Measurements from ENCODE around the gene RASGEF1C.

RASGEF1C gene

DNA sequence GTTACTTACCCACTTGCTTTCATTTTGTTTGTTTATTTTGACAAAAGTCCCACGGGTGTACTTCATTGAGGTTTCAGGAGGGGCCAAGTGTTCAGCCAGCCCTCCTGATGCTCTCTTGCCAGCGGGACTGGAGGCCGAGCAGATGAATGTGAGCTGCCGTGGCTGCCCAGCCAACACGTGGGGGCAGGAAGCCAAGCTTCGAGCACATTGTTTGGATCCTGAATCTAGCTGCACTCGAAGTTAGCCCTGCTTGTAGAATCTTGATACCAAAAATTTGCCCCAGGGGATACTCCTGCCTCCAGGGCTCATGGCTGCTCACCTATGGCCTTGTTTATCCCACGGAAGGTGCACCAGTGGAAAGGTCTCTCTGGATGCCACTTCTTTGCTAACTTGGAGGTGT lies 49.3 kb downstream of the RASGEF1C start:
- no peak for DNase-seq (ENCODE audit: low spot score)

GRCh38 chr5:180157866-180158265 lies 51.1 kb downstream of the RASGEF1C start:
- no peak for DNase-seq (ENCODE audit: low spot score)

- DNase-seq (ENCODE audit: low spot score): no peak
Measured at GRCh38 chr5:180156141-180156540, 52.9 kb downstream of the RASGEF1C start.

DNA sequence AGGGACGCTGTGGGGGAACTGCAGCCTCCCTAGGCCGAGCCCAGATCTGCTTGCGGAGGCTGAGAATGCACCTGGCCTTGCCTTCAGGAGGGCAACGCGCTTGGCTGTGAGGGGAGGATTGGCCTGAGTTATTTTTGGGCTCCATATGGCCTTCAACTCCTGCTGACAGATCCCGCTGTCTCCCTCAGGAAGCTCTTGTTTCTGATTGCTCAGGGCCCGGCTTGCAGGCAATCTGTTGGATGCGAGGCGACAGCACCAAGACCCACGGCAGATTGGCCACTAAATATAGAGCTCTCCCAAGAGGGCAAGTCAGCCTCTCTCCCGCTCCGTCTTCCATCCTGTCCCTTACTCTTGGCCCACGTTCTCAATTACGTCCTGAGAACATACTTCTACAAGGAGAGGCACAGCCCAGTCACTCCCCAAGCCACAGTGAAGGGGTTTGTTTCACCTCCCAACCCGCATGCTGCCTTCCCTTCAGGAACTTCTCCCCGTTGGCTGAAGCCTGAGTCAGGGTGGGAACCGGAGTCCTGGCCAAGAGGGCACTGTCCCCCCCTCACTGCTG lies 53.6 kb downstream of the RASGEF1C start:
- DNase-seq (ENCODE audit: low spot score): no peak

GRCh38 chr5:180154821-180155364 lies 54.1 kb downstream of the RASGEF1C start:
- DNase-seq (ENCODE audit: low spot score): no peak

DNA sequence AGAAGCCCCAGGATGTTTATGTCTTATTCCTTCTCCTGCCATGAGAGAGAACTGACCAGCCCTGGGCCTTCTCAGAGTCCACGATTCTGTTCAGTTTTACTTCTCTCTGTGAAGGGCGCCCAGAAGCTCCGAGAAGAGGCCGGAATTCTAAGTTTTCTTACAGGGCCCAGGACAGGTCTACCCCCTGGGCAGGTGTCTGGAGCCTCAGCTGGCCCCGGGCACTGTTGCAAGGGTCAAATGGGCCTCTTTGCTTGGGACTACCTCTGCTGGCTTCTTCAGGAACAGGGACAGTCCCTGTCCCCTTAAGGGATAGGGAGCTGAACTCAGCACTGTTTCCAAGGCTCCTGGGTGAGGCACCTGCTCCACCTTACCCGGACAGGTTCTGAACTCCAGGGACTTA lies 55.0 kb downstream of the RASGEF1C start:
- DNase-seq (ENCODE audit: low spot score): no peak

DNA sequence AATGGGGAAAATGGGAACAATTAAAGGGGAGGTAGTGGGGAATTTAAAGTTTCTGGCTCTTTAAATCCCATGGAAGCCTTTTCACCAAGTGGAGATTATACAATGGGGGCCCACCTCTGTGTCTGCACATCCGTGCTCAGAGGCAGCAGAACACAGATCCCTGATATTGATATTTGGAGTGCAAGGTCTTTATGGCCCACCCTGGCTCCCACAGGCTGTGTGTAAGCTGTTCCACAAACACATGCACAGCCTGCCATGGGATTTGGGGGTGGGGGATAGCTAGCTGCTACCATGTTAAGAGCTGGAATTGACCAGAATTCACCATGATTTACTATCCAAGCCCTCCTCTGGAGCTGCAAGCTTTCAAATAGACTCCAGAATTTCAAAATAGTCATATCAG lies 55.9 kb downstream of the RASGEF1C start:
- DNase-seq (ENCODE audit: low spot score): no peak

DNA sequence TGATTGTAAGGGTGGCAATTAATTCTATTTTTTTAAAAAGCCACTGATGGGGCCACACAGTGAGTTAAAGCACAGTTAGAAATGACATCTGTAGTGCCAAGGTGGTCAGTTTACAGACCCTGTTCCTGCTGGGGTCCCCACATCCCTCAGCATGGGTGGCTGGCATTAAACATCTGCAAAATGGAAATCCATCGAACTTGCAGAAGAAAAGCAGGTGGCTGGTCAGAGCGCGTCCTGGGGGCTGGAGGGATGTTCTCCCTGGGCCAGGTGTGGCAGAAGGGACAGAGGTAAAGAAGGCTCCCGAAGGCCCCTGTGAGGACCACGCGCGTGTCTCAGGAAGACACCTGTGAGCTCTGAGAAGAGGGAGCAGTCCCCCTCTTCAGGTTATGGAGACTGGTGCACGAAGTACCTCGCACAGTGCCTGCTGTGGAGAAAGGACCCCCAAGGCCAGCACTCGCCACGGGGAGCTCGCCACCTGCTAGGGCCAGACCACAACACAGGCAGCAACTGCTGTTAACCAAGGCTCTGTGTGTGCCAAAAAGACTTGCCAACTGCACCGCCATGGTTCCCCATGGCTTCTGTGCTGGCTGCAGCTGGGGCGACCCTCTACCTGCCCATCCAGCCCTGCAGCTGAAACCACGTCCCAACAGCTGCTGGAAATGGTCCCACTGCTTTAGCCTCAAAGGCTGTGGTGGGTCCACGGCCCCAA lies 65.2 kb downstream of the RASGEF1C start:
- DNase-seq (ENCODE audit: low spot score): no peak

DNA sequence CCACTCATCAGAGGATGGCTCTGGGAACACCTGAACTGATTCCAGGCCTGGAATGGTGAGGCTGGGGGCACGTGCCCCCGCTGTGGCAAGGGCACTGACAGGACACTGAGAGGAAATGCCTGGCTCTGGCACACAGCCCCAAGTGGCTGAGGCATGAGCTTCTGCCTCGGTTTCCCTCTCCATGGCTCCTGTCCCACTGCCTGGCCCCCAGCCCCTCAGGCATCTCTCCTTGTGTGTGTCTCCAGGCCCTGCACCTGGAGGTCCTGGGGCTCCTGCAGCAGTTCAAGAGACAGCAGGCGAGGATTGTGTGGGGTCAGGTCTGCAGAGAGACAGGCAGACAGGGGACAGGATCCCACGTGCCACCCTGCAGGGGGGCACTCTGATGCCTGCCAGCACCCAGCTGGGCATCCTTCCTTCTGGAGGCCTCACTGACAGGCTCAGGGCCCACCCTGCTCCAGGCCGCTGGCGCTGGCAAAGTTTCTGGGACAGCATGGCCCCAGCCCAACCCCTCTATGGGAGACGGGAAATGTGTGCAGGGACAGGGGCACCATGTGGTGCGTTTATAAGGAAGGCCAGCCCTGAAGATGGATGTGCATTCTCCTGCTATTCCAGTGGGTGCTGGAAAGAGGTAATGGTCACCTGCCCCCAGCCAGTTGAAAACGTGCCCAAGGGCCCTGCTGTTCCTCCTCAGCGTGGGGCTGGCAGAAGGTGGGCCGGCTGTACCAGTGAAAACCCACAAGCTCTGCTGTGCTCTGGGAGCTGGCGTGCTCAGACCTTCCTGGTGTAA lies 66.0 kb downstream of the RASGEF1C start:
- DNase-seq (ENCODE audit: low spot score): no peak

- no peak for DNase-seq (ENCODE audit: low spot score)
Measured at GRCh38 chr5:180142021-180142765, 66.8 kb downstream of the RASGEF1C start.

GRCh38 chr5:180141068-180141660 lies 67.8 kb downstream of the RASGEF1C start:
- no peak for DNase-seq (ENCODE audit: low spot score)

DNA sequence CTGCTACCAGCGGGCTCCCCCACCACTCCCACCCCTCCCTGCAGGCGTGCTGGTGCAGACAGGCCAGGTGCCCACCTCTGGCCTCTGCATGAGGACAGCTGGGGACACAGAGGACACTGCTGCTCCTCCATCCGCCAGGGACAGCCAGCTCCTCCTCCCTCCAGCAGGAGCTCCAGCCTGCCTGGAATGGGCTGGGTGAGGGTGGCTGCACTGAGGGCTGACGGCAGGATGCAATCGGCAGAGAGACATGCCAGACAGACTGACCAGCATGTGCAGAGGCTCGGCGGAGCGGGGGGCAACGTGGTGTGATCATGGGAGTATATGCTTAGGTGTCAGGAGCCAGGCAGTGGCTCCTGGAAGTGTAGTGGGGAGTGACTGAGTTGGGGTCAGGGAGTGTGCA lies 68.4 kb downstream of the RASGEF1C start:
- DNase-seq (ENCODE audit: low spot score): no peak

- DNase-seq (ENCODE audit: low spot score): no peak
Measured at GRCh38 chr5:180140079-180140554, 68.9 kb downstream of the RASGEF1C start.

- no peak for DNase-seq (ENCODE audit: low spot score)
Measured at GRCh38 chr5:180139731-180140055, 69.3 kb downstream of the RASGEF1C start.

- no peak for DNase-seq (ENCODE audit: low spot score)
Measured at GRCh38 chr5:180138976-180139730, 69.9 kb downstream of the RASGEF1C start.

DNA sequence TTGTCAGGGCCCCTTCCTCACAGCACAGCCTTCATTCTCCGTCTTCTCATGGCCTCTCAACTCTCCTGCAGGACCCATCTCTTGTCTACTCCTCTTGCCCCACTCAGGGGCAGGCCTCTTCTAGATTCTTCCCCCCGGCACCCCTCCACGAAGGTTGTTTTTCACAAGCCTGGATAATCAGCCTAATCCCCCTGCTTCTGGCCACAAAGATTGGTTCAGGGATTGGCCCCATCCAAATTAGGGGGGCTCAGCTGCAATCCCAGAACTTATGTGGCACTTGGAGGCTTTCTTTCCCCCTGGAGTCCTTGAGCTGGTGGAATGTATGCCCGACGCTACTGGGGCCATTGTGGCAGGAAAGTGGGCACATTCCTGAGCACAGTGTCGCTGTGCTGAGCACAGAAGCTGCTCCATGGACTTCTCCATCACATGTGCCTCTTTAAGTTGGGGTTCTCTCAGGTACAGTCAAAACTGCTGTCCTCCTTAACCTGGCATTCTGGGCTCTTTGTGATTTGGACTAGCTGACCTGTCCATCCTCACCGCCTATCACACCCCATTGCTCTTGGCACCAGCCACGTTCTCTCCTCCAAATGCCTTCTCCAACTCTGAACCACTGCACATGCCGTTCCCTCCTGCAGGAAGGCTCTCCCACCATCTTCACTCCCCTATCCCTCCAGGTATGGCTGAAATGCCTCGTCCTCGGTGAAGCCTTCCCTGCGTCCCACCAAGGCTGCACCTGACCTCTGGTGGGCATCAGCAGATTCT lies 70.6 kb downstream of the RASGEF1C start:
- DNase-seq (ENCODE audit: low spot score): no peak

DNA sequence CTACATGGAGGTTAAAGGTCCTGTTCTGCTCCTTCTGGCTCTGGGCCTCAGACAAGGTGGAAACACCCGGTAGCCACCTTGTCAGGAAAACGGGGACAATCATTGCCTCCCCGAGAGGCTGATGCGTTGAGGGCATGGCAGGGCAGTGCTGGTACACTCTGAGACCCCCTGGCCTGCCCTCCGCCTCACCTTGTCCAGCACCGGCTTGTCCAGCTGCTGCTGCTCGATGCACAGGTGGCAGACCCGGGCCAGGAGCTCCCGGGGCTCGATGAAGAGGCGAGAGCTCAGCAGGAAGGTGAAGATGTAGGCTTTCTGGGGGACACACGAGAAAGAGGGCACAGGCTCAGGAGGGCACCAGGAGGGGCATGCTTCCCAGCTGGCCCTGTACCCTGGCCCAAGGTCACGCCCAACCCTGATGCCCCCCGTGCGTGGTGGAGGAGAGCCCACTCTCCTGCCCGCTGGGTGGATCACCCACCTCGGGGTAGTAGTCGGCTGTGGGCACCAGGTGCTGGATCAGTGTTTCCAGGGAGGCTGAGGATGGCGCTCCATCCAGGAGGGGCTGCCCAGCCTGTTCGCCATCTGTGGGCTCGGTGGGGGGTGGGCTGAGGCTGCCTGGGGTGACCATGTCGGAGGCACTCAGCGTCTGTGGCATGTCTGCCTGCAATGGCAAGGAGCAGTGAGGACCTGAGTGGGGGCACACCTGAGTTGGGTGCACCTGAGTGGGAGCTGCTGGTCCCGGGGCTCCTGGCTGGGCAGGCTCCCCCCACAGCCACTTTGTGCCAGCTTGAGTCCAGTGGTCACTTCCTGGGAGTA lies 71.4 kb downstream of the RASGEF1C start:
- DNase-seq (ENCODE audit: low spot score): no peak

DNA sequence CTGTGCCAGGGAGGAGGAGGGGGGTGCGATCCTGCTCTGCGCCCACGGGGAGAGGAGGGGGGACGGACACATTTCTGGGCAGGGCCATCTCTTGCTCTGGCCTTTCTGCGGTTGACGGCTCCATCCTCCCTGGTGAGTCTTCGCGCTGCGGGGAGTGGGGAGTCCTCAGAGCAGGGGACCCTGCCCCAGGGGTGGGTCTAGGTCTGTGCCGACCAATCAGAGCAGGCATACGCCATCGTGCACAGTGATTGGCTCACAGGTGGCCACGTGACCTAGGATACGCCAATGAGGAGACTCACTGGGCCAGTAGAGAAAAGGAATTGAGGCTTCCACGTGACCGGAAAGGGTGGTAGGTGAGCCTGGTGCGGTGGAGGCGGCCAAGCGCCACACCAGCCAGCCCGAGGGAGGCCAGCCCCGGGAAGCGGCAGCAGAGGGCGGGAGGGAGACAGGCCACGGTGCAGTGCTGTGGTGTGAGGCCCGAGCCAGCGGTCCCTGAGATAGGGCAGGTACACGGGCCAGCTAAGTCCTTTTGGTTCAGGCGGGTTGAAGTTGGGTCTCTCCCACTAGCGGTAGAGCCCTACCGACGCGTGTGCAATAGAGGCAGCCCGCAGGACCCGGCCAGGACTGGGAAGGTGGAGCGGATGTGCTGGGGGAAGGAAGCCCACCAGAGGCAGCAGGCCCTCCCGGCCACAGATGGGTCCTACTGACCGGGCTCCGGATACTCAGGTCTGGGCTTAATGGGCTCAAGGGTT lies 72.2 kb downstream of the RASGEF1C start:
- DNase-seq (ENCODE audit: low spot score): no peak
